Stimulated activated CD8-positive, alpha-beta memory T cell treated with anti-CD3 and anti-CD28 coated beads, Interleukin-7, amount 100 ng/mL, for 1 hour (primary cell): ENCODE results near the gene RTCA.
"Not testable (repeated sequence)": the region's sequence is repeated elsewhere in the genome, so short reads cannot be mapped to it uniquely, and the experiment has no call there.

Experiments
- DNase-seq, 2 donors: peaks; one replicate each; pipeline ENCODE4 v3.0.0-alpha.2; 2020; ENCODE audit warnings: low read depth in 2 of 2

RTCA gene

DNA sequence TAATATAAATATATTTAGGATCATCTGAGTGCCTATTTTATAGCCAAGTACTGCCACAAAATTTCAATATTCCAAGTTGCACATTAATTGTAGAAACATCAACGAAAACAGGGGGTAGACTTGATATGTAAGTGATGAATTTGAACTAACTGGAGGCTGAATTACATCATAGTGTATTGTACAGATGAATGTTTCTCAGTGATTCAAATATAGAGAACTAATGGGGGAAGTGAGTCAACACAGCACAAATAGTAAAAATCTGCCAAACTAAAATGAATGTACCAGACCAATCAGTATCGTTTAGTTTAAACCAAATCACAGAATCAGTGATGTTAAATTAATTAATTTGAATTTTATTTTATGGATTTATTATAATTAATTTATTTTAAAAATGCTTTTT lies 42.8 kb downstream of the RTCA start:
- no peak for DNase-seq

DNA sequence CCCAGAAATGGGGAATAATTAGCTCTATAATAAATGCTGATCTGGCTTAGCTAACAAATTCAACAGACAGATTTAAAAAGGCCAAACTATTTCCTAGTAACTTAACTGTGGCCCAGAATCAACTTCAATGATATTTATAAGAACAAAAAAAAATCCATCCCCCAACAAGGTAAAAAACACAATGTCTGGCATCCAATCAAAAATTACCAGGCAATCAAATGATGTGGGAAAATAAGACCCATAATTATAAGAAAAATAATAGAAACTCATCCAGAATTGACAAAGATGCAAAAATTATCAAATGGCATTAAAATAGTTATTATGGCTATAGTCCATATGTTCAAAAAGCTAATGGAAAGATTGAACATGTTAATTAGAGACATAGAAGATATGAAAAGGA lies 43.8 kb downstream of the RTCA start:
- no peak for DNase-seq

DNA sequence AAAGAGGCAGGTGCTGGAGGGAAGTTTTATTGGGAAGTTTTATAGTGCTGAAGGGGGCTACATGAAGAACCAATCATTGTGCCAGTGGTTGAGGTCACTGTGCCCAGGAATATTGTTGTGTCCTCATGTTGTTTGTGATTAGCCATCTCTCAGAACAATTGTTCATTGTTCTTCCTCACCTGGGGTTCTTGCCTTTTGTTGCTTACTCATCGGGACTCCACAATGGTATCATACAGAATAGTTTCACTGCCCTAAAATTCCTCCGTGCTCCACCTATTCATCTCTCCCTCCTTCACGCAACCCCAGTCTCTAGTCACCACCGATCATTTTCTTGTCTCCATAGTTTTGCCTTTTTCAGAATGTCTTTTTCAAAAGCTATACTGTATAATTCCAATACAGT lies 47.4 kb downstream of the RTCA start:
- no peak for DNase-seq

DNA sequence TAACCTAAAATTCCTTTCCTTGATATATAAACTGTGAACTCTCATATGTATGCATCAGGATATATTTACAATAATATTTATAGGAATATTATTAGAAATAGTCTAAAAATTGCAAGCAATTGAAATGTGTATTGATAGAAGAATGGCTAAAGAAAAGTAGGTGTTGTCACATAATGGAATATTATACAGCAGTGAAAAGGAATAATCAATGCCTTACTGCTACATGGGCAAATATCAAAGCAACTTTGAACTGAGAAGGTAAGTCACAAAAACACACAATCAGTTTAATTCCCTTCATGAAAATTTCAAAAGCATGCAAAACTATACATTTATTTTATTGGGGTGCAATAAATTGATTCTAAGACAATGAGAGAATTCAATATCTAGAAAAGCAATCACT lies 50.6 kb downstream of the RTCA start:
- DNase-seq, result no peak

DNA sequence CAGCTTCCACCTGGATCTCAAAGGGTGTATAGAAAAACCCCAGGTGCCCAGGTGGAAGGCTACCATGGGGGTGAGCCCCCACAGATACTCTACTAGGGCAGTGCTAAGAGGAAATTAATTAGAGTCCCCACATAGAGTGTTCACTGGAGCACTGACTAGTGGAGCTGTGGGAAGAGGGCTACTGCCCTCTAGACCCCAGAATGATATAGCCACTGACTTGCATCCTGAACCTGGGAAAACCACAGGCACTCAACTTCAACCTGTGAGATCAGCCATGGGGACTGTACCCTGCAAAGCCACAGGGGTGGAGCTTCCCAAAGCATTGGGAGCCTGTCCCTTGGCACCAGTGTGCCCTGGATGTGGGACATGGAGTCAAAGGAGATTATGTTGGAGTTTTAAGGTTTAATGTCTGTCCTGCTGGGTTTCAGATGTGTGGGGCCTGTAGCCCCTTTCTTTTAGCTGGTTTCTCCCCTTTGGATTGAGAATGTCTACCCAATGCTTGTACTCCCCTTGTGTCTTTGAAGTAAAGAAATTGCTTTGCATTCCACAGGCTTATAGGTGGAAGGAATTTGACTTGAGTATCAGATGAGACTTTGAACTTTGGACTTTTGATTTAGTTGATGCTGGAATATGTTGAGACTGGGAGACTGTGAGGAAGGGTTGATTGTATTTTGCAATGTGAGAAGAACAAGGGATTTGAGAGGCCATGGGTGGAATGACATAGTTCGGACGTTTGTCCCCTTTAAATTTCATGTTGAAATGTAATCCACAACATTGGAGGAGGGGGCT lies 54.5 kb downstream of the RTCA start:
- no peak for DNase-seq

DNA sequence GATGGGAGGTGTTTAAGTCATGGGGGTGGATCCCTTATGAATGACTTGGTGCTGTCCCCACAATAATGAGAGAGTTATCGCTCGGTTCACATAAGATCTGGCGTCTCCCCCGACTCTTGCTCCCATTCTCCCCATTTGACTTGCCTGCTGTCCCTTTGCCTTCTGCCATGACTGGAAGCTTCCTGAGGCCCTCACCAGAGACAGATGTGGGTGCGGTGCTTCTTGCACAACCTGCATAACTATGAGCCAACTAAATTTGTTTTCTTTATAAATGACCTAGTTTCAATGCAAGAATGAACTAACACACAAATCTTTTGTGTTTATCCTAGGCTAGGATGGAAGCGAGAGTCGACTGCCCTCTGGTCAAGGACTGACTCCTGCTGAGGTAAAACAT lies 55.1 kb downstream of the RTCA start:
- DNase-seq, result no peak

DNA sequence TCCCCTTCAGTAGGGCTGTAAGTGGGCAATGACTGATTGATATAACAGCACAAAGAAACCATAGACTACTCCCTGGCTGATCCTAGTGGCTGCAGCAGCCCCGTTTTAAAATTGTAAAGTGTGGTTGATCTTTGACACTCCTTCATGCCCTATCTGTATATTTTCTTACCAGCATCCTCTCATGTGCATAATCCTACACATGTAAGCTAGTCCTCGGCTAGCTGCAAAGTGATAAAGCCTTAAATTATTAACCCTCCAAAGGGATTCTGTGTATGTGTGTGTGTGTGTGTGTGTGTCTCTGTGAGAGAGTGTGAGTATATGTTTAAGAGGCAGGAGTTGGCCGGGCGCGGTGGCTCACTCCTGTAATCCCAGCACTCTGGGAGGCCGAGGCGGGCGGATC lies 55.5 kb downstream of the RTCA start:
- no peak for DNase-seq

DNA sequence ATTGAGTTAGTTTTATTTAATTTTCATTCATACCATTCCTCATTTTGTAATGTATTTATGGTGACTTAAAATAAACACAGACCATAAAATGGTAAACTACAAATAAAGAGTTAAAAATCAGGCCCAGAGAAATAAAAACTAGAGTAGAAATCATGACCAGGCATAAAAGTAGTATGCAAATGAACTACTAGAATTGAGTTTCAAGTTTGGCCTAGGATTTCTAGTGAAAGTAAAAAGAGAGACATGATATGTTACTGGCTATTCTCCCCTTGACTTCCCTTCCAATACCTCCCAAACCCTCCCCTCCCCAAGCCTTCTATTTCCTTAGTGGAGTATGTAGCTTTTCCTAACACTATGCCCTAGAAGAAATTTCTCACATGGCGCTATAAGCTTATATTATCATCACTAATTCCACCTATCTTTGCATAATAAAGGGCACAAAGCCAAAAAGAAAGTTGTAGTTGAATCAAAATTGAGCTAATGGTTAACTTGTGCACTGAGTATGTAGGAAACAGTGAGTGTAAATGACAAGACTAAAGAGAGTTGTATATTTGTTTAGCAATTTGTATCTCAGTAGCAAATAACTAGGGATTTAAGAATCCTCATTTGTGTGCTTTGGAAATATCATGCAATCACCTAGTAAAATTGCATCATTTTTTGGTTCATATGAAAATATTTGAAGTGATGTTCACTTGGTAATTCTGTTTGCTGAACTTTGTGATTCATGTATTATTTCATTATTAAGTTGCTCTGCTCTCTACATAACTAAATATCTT lies 56.6 kb downstream of the RTCA start:
- no peak for DNase-seq

DNA sequence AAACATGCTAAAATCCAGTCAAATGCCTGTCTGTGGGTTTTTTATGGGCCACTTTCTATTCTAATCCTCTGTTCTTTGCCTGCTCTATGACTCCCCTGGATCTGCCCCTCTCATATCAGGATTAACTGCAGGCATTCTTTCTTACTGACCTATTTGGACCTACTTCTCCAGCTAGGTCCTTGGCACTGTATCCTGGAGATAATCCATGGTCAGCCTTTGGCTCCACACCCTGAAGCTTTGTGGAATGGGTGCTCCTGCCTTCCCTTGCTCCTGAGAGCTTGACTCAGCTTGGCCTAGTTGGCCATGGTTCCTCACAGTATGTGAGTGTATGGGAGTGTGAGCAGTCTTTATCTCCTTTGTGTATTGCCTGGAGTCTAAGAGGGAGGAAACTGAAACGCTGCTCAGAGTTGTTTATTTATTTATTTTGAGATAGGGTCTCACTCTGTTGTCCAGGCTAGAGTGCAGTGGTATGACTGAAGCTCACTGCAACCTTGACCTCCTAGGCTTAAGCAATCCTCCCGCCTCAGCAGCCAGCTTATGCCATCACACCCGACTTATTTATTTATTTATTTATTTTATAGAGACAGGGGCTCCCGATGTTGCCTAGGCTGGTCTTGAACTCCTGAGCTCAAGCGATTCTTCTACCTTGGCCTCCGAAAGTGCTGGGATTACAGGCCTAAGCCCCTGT lies 57.5 kb downstream of the RTCA start:
- no peak for DNase-seq

DNA sequence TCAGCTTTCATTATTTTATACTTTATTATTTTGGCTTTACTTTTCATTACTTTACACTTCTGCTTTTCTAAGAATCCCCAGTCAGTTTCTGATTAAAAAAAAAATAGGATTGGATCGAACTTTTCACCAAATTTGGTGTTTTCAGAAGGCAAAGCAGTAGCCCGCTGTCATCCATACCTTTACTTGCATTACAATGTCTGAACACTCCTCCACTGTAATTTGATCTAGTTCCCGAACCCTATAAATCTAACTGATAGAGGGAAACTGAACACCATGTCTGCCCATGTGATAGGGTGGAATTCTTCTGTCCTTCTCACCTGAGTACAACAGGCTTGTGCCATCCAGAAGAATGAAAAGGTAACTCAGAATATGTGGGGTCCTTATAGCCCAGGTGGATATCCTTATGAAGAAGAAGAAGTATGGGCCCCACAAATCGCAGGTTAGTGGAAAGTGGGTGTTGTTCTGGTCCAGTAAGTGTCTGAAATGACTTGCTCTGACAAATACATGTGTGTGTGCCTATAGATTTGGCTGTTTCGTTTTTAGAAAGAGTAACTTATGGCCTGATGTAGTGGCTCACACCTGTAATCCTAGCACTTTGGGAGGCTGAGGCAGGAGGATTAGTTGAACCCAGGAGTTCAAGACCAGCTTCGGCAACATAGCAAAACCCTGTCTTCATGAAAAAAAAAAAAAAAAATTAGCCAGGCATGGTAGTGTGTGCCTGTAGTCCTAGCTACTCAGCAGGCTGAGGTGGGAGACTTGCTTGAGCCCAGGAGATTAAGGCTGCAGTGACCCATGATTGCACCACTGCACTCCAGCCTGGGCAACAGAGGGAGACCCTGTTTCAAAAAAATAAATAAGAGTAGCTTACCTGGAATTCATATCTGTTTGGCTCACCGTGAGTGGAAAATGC lies 59.7 kb downstream of the RTCA start:
- DNase-seq, result no peak

DNA sequence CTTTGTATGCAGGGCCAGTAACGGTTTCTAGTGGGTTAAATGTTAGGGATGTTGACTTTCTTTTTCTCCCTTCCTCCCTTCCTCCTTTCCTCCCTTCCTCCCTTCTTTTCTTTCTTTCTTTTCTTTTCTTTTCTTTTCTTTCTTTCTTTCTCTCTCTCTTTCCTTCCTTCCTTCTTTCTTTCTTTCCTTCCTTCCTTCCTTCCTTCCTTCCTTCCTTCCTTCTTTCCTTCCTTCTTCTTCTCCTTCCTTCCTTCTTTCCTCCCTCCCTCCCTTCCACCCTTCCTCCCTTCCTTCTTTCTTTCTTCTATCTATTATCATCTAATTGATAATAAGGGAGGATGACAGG lies 60.3 kb downstream of the RTCA start:
- DNase-seq, result not testable (repeated sequence)

DNA sequence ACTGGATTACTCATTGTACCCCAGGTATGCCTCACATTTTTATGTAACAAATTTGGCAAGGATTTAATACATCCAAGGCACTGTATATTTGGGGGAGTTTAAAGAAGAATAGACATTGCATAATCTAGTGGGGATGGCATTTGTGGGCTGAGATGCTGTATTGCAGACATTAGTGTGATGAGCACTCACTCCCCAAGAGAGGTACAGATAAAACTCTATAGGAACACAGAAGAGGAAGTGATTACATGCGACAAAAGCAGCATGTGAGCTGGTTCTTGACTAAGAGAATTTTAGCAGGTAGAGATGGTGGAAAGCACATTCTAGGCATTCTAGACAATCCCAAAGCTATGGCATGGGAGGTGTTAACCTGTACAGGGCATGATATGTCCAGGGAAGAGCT lies 62.1 kb downstream of the RTCA start:
- no peak for DNase-seq

DNA sequence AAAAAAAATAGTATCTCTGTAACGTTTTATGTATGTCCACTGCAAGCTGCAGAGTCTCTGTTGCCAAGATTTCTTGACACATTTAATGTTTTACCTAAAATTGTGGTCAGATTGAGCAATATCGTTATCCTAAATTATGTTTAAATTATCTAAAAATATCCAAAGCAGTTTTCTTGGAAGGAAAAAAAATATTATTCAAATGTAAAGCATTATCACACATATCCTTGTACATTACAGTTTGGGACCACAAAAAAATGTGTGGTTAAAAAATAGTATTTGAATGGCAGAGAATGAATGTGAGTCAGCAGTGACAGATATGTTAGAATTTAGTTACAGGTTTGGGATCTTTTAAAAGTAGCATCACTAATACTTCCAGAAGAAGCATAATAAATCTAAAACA lies 65.1 kb downstream of the RTCA start:
- DNase-seq, result not testable (repeated sequence)

DNA sequence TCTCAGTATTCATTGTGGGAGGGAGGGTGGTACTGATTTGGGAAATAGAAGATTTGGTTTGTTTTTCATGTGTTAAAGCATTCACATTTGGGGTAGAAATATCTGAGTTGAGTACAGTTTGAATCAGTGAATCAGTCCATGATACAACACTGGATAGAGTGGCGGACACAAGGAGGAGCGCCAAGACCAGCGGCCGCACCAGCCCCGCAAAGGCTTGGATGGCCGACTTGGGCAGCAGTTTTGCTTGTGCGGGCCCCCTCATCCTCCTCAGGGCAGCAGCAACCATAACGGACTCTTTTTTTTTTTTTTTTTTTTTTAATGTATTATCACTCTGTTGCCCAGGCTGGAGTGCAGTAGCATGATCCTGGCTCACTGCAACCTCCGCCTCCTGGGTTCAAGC lies 66.3 kb downstream of the RTCA start:
- DNase-seq, result no peak

DNA sequence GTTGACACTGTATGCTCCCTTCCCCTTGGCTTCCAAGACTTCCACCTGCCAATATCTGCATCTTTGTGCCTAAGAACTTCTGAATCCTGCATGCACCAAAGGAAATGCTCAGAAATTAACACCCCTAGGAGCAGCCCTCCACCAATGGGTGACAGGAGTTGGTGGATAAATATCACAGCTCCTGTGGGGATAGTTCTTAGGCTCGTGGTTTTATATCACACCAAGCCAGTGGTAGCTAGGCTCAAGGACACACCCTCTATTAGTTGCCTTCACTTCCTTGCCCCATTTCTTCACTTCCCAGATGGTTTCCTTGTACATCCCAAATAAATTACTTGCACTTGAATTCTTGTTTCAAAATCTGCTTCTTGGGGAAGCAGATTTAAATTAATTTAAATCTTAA lies 69.4 kb downstream of the RTCA start:
- no peak for DNase-seq

DNA sequence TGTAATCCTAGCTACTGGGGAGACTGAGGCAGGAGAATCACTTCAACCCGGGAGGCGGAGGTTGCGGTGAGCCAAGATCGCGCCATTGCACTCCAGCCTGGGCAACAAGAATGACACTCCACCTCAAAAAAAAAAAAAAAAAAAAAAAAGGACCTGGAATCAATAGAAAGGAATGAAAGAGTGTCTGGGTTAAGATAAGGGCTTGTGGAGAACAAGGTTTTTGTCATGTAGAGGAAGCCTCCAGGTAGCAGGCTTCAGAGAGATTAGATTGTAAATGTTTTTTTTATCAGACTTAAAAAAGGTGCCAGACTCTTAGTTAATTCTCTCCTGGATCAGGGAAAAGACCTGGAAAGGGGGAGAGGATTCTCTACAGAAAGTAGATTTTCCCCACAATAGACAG lies 71.9 kb downstream of the RTCA start:
- DNase-seq, result not testable (repeated sequence)

DNA sequence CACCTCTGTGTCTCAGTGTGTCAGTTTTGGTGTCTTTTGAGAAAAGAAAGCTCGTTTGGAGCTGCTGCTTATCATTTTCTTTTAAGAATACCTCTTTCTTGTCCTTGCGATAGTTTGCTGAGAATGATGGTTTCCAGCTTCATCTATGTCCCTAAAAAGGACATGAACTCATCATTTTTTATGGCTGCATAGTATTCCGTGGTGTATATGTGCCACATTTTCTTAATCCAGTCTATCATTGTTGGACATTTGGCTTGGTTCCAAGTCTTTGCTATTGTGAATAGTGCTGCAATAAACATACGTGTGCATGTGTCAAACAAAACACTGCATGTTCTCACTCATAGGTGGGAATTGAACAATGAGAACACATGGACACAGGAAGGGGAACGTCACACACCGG lies 73.7 kb downstream of the RTCA start:
- not testable (repeated sequence) for DNase-seq

DNA sequence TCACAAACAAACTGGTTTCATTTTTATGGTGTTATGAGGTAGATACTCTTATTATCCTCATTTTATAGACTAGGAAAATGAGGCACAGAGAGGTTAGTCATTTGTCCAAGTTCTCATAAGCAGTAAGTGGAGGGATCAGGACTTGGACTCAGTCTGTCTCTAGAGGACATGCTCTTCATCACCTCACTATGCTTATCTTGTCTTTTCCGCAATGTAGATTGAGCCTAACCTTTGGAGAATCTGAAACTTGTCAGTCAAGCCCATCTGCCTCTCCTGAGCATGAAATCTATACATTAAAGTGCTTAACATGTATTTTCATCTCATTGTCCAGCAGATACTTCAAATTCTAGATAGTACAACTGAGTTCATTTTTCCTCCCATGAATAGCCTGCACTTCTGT lies 74.5 kb downstream of the RTCA start:
- DNase-seq, result no peak

DNA sequence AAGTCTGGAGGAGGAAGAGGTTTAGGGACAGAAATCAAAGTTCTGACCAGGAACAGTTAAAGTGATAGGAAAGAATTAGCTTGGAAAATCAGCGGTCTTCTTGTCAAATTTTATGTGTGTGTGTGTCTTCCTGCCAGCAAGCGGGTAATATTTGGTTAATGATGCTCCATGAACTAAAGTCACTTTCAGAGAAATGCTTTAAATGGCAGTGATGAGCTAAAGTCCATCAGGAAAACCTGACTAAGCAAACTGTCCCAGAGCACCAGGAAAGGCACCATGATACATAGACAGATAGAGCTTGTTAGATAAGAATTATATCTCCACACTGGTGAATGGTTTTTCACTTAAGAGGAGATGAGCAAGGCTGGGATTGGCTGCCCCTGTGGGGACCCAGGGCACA lies 76.3 kb downstream of the RTCA start:
- no peak for DNase-seq
